ENCODE data around the gene SUGCT. TPM values are rescaled to one million over a fixed set of nuclear protein-coding genes. Genes with fewer than 3 reads are reported as not detected.

The SUGCT gene
- 1.6 TPM in 1 of 2 replicates, not detected in the other for total RNA-seq

GRCh38 chr7:40134428-40135316, at the start of gene SUGCT, which contains the start of gene MPLKIP:
TSS of gene SUGCT (plus strand) at chr7:40135005.
TSS of gene MPLKIP (minus strand) at chr7:40134622. CDS start at chr7:40134567, 55 bp downstream.

Other genes starting within 250 kb of the SUGCT start
- gene CDK13, start 184.7 kb upstream of the SUGCT start, total RNA-seq: 24.0 and 25.4 TPM in 2 replicates
- gene MPLKIP, start 383 bp upstream of the SUGCT start, total RNA-seq: 61.1 and 76.5 TPM in 2 replicates

Data from mammary microvascular endothelial cell (primary cell).